ENCODE data around the gene SAE1.
"Not testable (repeated sequence)": the region's sequence is repeated elsewhere in the genome, so short reads cannot be mapped to it uniquely, and the experiment has no call there.

The SAE1 gene

DNA sequence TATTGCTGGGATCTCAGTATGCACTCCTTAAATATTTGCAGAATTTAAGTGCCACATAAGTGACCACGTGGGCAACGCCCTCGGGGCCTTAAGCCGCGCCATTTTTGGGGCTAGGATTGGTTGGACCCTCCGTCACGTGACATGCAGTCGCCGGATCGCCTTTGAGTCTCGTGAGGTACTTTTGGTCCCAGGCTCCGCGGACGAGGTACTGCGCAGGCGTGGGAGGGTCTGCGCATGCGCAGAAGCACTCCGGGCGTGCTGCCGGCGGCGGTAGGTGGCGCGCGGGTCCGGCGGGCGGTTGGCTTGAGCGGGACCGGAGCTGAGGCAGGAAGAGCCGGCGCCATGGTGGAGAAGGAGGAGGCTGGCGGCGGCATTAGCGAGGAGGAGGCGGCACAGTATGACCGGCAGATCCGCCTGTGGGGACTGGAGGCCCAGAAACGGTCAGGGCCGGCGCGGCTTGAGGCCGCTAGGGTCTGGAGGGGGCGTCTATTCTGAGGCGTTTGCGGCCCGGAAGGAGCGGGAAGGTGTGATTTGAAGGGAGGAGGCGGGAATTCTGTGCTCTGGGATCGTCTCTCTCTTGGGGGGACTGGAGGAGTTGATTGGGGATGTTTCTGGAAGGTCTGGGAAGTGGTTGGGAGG is at the start of gene SAE1:
Gene SAE1 (plus strand): TSS at position 247 of the 639 bp plus-strand sequence. CDS start 96 bp downstream, at position 343.
- peak; percentile 96 for DNase-seq (ENCODE audit: low read depth)

GRCh38 chr19:47081095-47081494 is 49.5 kb upstream of the SAE1 start:
- no peak for DNase-seq (ENCODE audit: low read depth)

DNA sequence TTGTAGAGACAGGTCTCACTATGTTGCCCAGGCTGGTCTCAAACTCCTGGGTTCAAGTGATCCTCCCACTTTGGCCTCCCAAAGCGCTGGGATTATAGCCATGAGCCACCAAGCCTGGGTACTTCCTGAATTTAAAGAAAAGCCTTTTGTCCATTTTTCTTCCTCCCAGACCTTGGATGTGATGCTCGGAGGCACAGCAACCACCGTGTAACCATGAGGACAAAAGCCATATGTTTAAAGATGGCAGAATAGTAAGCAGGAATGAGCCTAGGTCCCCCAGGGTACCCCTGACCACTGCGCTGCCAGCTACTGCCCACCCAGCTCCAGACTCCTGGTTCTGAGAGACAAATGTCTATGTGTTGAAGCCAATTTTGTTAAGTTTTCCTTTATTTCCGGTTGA is 48.1 kb upstream of the SAE1 start:
- DNase-seq (ENCODE audit: low read depth), result no peak

GRCh38 chr19:47084879-47085439 is 45.7 kb upstream of the SAE1 start:
- no peak for DNase-seq (ENCODE audit: low read depth)

GRCh38 chr19:47086280-47086679 is 44.4 kb upstream of the SAE1 start:
- no peak for DNase-seq (ENCODE audit: low read depth)

- no peak for DNase-seq (ENCODE audit: low read depth)
Measured at GRCh38 chr19:47089767-47090350, 40.8 kb upstream of the SAE1 start.

DNA sequence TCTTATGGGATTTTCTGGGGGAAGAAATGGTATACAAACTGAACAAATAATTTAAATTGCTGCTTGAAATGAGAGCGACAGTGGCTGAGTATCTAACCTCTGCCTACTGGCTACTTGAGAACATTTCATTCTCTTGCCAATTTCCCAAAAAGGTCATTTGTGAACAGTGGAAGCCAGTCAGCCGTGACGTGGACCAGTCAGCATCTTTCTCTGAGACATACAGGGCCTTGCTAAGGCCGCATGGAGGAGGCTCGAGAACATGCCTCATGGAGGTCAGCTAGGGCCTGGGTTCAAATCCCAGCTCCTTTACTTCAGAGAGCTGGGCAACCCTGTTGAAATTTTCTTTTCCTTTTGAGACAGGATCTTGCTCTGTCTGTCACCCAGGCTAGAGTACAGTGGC is 37.4 kb upstream of the SAE1 start:
- DNase-seq (ENCODE audit: low read depth), result peak; percentile 30

- no peak for DNase-seq (ENCODE audit: low read depth)
Measured at GRCh38 chr19:47093841-47094240, 36.8 kb upstream of the SAE1 start.

GRCh38 chr19:47094557-47095475 is 35.8 kb upstream of the SAE1 start:
- peak; percentile 63 for DNase-seq (ENCODE audit: low read depth)

- DNase-seq (ENCODE audit: low read depth), result peak; percentile 41
Measured at GRCh38 chr19:47095476-47096099, 35.0 kb upstream of the SAE1 start.

- DNase-seq (ENCODE audit: low read depth), result no peak
Measured at GRCh38 chr19:47096100-47096704, 34.4 kb upstream of the SAE1 start.

GRCh38 chr19:47096721-47097120 is 33.9 kb upstream of the SAE1 start:
- DNase-seq (ENCODE audit: low read depth), result no peak

GRCh38 chr19:47097396-47098201 is 33.0 kb upstream of the SAE1 start:
- no peak for DNase-seq (ENCODE audit: low read depth)

- DNase-seq (ENCODE audit: low read depth), result no peak
Measured at GRCh38 chr19:47098608-47099007, 32.0 kb upstream of the SAE1 start.

DNA sequence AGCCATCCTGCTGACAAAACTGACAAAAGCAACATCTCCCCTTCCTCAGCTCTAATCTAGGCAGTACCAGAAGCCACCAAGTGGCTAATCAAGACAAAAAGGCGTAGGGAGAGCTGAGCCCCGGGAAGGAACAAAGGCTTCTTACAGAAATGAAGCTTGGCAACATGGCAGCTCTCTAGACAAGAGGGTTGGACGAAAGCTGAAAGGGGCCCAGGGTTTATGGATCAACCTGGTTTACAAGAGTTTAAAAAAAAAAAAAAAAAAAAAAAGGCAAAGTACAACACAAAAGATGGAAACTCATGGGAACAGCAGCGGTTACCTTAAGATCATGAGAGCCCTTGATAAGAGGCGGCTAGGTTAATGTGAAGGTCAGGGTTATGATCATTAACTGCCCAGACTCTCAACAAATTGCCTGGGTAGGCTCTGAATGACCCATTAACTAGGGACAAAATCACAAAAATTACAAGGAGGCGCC is 31.0 kb upstream of the SAE1 start:
- DNase-seq (ENCODE audit: low read depth), result no peak

DNA sequence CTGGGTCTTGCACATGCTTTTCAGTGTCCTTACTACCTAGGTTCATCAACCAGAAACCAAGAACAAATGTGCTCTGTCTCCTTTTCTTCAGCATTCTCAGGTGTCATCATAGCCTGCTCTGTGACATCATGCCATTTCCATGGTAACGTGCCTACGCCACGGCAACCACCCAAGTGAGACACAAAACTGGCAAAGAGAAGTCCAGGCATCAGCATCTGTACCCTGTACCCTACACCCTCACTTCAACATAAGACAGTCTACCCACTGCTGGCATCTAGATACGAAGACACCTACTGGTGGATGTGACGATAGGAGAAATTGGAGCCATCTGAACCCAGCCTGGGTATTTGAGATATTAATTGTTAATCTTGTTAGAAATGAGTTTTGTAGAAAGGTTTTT is 30.3 kb upstream of the SAE1 start:
- no peak for DNase-seq (ENCODE audit: low read depth)

GRCh38 chr19:47101116-47101515 is 29.5 kb upstream of the SAE1 start:
- not testable (repeated sequence) for DNase-seq (ENCODE audit: low read depth)

DNA sequence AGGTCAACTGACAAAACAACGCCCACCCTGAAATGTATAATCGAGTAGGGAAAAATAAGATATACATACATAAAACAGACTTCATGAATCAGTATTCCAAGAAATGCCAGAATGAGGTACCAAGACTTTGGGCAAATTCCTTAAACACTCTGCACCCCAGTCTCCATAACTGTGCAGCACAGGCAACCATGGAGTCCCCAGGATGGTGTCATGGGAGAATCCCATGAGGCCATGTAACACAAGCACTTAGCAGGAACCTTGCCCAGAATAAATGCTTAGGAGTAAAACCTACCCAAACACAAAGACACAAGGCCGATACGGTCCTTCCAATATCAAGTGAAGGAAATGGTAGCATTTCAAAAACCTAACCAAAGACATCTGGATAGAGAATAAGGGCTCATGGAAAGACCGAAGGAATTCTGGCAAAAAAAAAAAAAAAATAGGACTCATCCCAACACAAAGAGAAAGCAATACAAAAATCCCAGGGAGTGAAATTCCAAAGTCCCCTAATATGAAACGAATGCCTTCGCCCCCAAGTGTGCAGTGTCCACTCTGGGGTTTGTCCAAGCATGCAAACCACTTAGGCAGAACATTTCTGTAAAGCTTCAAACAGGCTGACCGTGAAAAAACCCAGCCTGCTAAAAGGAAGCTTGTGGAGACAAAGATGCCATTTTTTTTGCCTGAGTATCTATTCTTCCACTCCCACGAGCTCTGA is 28.1 kb upstream of the SAE1 start:
- no peak for DNase-seq (ENCODE audit: low read depth)

DNA sequence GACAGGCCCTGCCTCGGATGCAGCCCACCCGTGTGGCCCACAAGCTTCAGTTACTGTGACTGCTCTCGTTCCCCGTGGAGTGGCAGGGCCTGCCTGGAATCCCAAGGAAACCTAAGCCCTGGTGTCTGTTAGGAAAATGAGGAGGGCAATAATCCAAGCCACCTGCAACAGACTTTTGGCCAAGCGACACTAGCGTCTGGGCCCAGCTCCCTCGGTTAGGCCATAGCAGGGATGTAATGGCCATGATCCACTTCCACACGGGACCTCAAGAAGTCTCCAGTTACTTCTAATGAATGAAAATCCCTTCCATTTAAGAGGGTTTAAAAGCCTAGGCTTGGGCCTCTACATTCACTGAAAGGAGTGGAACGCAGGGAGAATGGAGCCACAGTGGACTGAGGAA is 26.0 kb upstream of the SAE1 start:
- DNase-seq (ENCODE audit: low read depth), result no peak

DNA sequence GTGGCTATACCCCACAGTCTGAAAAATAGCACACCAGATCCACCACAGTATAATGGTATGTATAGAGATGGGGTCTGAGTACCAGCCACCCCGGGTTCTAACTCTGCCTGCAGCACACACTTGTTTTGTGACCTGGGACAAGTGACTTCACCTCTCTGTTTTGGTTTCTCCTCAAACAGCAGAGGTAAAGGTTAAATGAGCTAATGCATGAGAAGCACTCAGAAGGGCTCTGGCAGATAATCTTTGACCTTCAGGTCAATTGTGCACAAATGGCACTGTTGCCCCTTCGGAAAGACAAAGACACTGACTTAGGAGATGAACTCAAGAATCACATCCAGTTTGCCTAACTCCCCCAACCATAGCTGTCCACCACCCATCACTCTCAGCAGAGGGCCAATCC is 24.8 kb upstream of the SAE1 start:
- no peak for DNase-seq (ENCODE audit: low read depth)
